HPDE6-E6E7 (cell line): ENCODE data around the gene ANKIB1.

Experiments
- DNase-seq: peaks from one replicate; pipeline ENCODE4 v3.0.0; 2011; ENCODE audit warnings: missing footprints; ENCODE audit errors: extremely low spot score

Gene ANKIB1

GRCh38 chr7:92260248-92260781 lies 14.5 kb downstream of the ANKIB1 start:
- peak; percentile 47 for DNase-seq

GRCh38 chr7:92266415-92267241 lies 20.9 kb downstream of the ANKIB1 start:
- DNase-seq = no peak

GRCh38 chr7:92268921-92269320 lies 23.1 kb downstream of the ANKIB1 start:
- DNase-seq = no peak

- DNase-seq = no peak
These were observed 29.6 kb downstream of the ANKIB1 start for GRCh38 chr7:92275327-92275726.

GRCh38 chr7:92276460-92276864 lies 30.7 kb downstream of the ANKIB1 start:
- no peak for DNase-seq

GRCh38 chr7:92279396-92280031 lies 33.7 kb downstream of the ANKIB1 start:
- no peak for DNase-seq

GRCh38 chr7:92281031-92281430 lies 35.3 kb downstream of the ANKIB1 start:
- no peak for DNase-seq

- DNase-seq = no peak
These were observed 36.5 kb downstream of the ANKIB1 start for GRCh38 chr7:92282221-92282814.

- no peak for DNase-seq
These were observed 37.2 kb downstream of the ANKIB1 start for GRCh38 chr7:92282930-92283329.

DNA sequence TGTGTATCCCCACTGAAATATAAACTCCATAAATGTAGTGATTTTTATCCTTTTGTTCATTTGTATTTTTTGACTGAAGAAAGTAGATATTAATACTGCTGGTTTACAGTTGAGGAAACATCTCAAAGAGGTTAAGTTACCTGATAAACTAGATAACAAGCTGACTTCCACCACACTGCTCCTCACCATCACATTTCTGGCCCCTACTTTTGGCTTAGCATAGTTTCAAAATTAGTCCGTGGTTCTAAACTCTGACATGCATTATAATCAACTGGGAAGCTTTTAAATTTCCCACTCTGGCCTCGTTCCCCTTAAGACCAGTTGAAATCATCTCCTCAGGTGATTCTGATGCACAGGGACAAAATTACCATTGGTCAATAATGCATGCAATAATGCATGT lies 43.5 kb downstream of the ANKIB1 start:
- DNase-seq = no peak

- DNase-seq = no peak
These were observed 47.2 kb downstream of the ANKIB1 start for GRCh38 chr7:92292981-92293380.

GRCh38 chr7:92293896-92294590 lies 48.3 kb downstream of the ANKIB1 start:
- DNase-seq = no peak

- no peak for DNase-seq
These were observed 49.6 kb downstream of the ANKIB1 start for GRCh38 chr7:92295391-92295790.

DNA sequence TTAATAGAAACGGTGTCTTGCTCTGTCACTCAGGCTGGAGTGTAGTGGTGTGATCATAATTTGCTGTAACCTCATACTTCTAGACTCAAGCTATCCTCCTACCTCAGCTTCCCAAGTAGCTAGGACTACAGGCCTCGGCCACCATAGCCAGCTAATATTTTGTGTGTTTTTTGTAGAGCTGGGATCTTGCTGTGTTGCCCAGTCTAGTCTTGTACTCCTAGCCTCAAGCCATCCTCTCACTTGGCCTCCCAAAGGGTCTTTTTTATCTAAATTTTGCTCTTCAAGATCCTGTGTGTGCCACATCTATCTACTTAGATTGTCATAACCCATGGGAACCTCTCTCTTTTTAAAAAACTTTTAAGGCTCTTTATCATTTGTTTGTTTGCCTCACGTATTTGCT lies 50.5 kb downstream of the ANKIB1 start:
- no peak for DNase-seq

DNA sequence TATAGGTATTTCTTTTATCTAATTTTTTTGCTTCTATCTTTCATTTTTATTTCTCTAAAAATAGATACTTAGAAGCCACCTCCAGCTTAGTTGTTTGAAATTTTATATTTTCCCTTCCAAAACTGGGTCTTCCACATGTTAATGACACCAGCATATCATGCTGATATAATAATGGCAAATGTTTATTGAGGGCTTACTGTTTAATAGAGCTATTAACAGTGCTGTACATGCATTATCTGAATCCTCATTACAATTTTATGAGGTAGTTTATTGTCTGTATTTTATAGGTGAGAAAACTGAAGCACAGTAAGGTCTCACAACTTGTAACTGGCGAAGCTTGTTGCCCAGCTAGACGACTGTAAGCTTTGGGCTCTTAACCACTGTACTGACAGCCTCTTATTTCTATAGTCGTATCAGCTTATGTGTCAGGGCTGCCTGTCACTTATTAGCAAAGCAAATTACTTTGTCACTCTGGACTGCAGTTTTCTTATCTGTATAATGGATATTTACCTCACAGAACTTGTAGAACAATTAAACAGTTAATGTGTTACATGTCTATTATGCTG lies 51.2 kb downstream of the ANKIB1 start:
- no peak for DNase-seq

DNA sequence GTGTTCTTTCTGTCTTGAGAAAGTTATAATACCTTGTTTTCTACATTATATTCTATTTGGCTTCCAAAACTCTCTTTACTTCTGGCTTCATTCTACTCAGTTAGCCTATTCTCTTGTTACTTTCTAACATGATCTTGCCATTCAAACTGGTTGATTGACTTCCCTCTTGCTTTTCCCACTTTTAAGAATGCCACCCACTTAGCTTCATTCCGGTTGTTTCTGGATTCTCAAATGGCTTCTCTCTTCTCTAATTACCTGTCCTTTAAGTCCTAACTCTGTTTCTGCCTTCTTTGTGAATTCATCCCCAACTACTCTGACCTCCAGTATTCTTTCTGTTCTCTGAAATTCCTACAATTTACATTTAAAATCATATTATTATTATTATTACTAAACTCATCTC lies 52.0 kb downstream of the ANKIB1 start:
- DNase-seq = no peak

- DNase-seq = no peak
These were observed 58.0 kb downstream of the ANKIB1 start for GRCh38 chr7:92303761-92304160.

DNA sequence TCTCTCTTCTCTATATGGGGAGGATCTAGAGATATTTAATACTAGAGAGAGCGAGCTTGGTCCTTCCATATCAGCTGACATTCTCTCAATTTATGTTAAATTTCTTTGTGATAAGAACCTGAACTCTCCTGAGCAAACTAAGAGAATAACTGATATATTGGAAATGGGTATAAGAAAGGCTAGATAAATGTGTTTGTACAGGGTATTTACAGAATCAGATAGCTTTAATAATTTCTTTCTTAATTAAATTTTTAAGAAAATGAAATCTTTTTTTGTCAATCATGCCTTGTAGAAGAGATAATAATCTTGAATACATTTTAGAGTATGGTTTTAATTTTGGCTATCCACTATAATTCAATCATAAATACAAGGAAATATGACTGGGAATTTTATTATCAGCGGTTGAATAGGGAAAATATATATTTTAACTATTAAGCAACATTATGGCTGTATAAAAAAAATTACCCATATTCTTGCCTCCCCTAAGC lies 58.7 kb downstream of the ANKIB1 start:
- DNase-seq = no peak

DNA sequence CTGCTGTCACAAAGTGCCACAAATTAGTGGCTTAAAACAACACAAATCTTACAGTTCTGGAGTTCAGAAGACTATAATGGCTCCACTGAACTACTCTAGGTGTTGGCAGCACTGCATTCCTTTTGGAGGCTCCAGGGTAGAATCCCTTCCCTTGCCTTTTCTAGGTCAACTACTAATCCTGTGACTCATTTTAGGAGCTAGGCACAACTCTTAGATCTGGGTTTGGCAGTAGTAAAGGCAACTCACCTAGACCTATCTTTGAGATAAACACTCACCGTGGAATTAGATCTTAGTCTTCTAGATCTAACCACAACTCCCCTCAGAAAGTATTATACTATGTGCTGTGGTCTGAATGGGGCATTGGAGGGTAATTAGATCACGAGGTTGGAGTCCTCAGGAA lies 60.4 kb downstream of the ANKIB1 start:
- DNase-seq = peak; percentile 0

GRCh38 chr7:92313055-92313454 lies 67.3 kb downstream of the ANKIB1 start:
- no peak for DNase-seq

- no peak for DNase-seq
These were observed 73.5 kb downstream of the ANKIB1 start for GRCh38 chr7:92319243-92319642.

- no peak for DNase-seq
These were observed 79.4 kb downstream of the ANKIB1 start for GRCh38 chr7:92325173-92325572.
